Right ventricle myocardium superior (tissue), 1 donor: ENCODE measurements around the gene ZNF101. TPM values are rescaled to one million over a fixed set of nuclear protein-coding genes. Genes with fewer than 3 reads are reported as not detected.
"Not testable (repeated sequence)": the region's sequence is repeated elsewhere in the genome, so short reads cannot be mapped to it uniquely, and the experiment has no call there.

Experiments used
- ATAC-seq: fragments of 200-7000 bp; cut with Tn5 transposase; one replicate; pipeline ENCODE4 v1.9.1; 2020; ENCODE audit warnings: mild to moderate bottlenecking; ENCODE audit not compliant: poor library complexity
- DNase-seq: peaks from one replicate; pipeline ENCODE4 v3.0.0-alpha.2; 2020
- intact Hi-C: fragments of 100-400 bp; cut with DNase I; formaldehyde crosslinking; loops from one replicate; pipeline ENCODE4 v1.11.2; 2022
- total RNA-seq: library from RNA; stranded (reverse); fragmentation: NEBNext Ultra II Directional; extraction: Animal tissue kit (Norgen Biotek cat#: 25700); gene quantifications from one replicate; pipeline ENCODE4 v1.2.1, GENCODE V29; 2021
- donor health status: DM: no; HTN: yes; CAD: no; lungs with severe emphysema.

ZNF101 gene
- total RNA-seq, 1 donor from 2014 or later: 2.9 TPM

- intact Hi-C loops, DNase-seq, ATAC-seq: not testable (repeated sequence)
Observed at GRCh38 chr19:19689023-19689422, 20.4 kb downstream of the ZNF101 start.

DNA sequence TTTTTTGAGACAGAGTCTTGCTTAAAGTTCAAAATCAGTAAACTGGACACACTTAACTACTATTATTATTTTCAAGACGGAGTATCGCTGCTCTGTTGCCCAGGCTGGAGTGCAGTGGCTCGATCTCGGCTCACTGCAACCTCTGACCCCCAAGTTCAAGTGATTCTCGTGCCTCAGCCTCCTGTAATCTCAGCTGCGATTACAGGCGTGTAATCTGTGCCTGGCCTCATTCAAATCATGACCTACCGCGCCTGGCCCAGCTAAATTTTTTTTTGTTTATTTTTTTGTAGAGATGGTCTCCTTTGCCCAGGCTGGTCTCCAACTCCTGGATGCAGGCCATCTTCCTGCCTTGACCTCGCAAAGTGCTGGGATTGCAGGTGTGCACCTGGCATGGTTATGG is 23.0 kb downstream of the ZNF101 start:
- no peak for DNase-seq
- intact Hi-C loops: no loop called here
- no peak for ATAC-seq

- intact Hi-C loops: no loop called here
- DNase-seq: no peak
- ATAC-seq: no peak
Observed at GRCh38 chr19:19696386-19696785, 27.7 kb downstream of the ZNF101 start.

GRCh38 chr19:19697589-19697988 is 28.9 kb downstream of the ZNF101 start:
- no peak for ATAC-seq
- intact Hi-C loops: no loop called here
- DNase-seq: no peak

DNA sequence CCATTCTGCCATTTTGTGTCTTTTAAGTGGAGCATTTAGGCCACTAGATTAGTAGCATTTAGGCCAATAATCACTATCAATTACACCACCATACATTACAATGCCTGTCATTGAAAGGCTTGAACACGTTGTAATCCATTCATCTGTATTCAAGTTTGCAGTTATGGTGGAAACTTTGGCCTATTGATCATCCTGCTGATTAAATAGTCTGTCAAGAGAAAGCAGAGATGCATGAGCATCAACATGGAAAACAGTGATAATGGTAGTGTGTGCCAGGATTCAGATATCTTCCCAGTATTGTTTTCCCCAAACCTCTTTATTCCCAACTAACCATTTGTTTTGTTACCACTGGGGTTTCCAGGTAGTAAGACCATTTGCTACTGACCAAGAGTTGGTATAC is 31.9 kb downstream of the ZNF101 start:
- intact Hi-C loops, ATAC-seq, DNase-seq: not testable (repeated sequence)

GRCh38 chr19:19704836-19705235 is 36.2 kb downstream of the ZNF101 start:
- no peak for DNase-seq
- no peak for ATAC-seq
- intact Hi-C loops: no loop called here

GRCh38 chr19:19710506-19710905 is 41.9 kb downstream of the ZNF101 start:
- ATAC-seq (no peak), DNase-seq (no peak)
- intact Hi-C loops: no loop called here

GRCh38 chr19:19711306-19711933 is 42.8 kb downstream of the ZNF101 start:
- ATAC-seq (no peak), DNase-seq (no peak)
- intact Hi-C loops: no loop called here

- DNase-seq (no peak), ATAC-seq (no peak)
- intact Hi-C loops: no loop called here
Observed at GRCh38 chr19:19711934-19712828, 43.5 kb downstream of the ZNF101 start.

DNA sequence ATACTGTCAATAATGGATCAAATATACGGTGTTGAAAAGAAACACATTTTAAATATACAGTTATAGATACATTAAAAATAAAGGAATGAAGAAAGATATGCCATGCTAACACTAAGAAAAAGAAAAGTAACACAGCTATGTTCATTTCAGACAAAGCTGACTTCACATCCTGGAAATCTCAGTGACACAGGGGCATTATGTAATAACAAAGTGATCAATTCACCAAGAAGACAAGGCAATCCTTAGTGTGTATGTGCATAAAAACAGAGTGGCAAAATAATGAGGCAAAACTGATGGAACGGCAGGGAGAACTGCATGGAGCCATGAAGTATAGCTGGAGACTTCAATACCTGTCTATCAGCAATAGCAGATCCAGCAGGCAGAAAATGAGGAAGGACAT is 51.2 kb downstream of the ZNF101 start:
- ATAC-seq (no peak), DNase-seq (no peak)
- intact Hi-C loops: no loop called here

- DNase-seq: no peak
- ATAC-seq: no peak
- intact Hi-C loops: no loop called here
Observed at GRCh38 chr19:19721896-19722295, 53.3 kb downstream of the ZNF101 start.

GRCh38 chr19:19732579-19733501 is 64.2 kb downstream of the ZNF101 start, which contains the start of gene ZNF14:
Gene ZNF14 (minus strand): TSS chr19:19733112. CDS start chr19:19732958, 154 bp downstream.
- intact Hi-C loops: no loop called here
- DNase-seq: peak; percentile 94
- ATAC-seq: peak; percentile 100

Other genes with a start within 250 kb of the ZNF101 start
- gene TSSK6, start 153.3 kb upstream of the ZNF101 start, total RNA-seq: 0.67 TPM
- 1,367 TPM for gene NDUFA13, start 152.6 kb upstream of the ZNF101 start, total RNA-seq
- 5.8 TPM for gene YJEFN3, start 139.9 kb upstream of the ZNF101 start, total RNA-seq
- gene CILP2, start 130.6 kb upstream of the ZNF101 start, total RNA-seq: 0.40 TPM
- gene PBX4, start 50.2 kb upstream of the ZNF101 start, total RNA-seq: not detected
- 1.7 TPM for gene LPAR2, start 40.6 kb upstream of the ZNF101 start, total RNA-seq
- gene GMIP, start 25.2 kb upstream of the ZNF101 start, total RNA-seq: 3.0 TPM
- gene ATP13A1, start 5.2 kb upstream of the ZNF101 start, total RNA-seq: 16.2 TPM
- gene ZNF14, start 64.3 kb downstream of the ZNF101 start, total RNA-seq: 3.2 TPM
- 8.1 TPM for gene ZNF506, start 152.9 kb downstream of the ZNF101 start, total RNA-seq
- gene ZNF253, start 197.0 kb downstream of the ZNF101 start, total RNA-seq: 6.6 TPM
- 1.2 TPM for gene ZNF93, start 232.1 kb downstream of the ZNF101 start, total RNA-seq